GM12878 (cell line): ENCODE data around the gene HSP90AB1. TPM values are rescaled to one million over a fixed set of nuclear protein-coding genes. Genes with fewer than 3 reads are reported as not detected.

Experiments
- CBFB ChIP-seq: IDR thresholded peaks from 2 replicates; pipeline ENCODE4 v1.6.1; 2016; ENCODE audit warnings: antibody characterized with exemption, low read depth
- CHD2 ChIP-seq: IDR thresholded peaks from 2 replicates; pipeline ENCODE4 v1.6.1; 2011; ENCODE audit warnings: low read depth, low read length, improper control_type of control experiment, borderline replicate concordance
- CTCF ChIP-seq, 3 experiments: IDR thresholded peaks in 2 of 3; conservative IDR thresholded peaks in 1 of 3; 2 replicates each; pipeline ENCODE4 v1.5.1; 2011; ENCODE audit warnings: low read depth in 3 of 3, low read length in 3 of 3, mild to moderate bottlenecking in 3 of 3, control low read depth in 2 of 3, moderate library complexity in 2 of 3, inconsistent platforms in 1 of 3, mixed read lengths in 1 of 3; ENCODE audit not compliant: control insufficient read depth in 2 of 3, insufficient read depth in 1 of 3; ENCODE audit errors: extremely low read depth in 1 of 3
- EED ChIP-seq: sonication (generic); IDR thresholded peaks from 2 replicates; pipeline ENCODE4 v1.6.1; 2016; ENCODE audit warnings: antibody characterized with exemption, low read depth
- FOXM1 ChIP-seq: IDR thresholded peaks from 2 replicates; pipeline ENCODE4 v1.6.1; 2012; ENCODE audit warnings: low read depth, mild to moderate bottlenecking, inconsistent platforms, low read length, moderate library complexity
- IKZF1 ChIP-seq: fragments of 450-650 bp; conservative IDR thresholded peaks from 2 replicates; pipeline ENCODE4 v1.6.1; 2017; ENCODE audit warnings: antibody characterized with exemption, mild to moderate bottlenecking
- MEF2B ChIP-seq: fragments of 450-650 bp; IDR thresholded peaks from 2 replicates; pipeline ENCODE4 v1.6.1; 2018; ENCODE audit warnings: mild to moderate bottlenecking, moderate library complexity; ENCODE audit not compliant: partially characterized antibody, poor library complexity, severe bottlenecking
- MYB ChIP-seq: fragments of 150-350 bp; IDR thresholded peaks from 2 replicates; pipeline ENCODE4 v1.6.1; 2014; ENCODE audit warnings: mild to moderate bottlenecking, low read depth, low read length, borderline replicate concordance
- NBN ChIP-seq: fragments of 450-650 bp; IDR thresholded peaks from 2 replicates; pipeline ENCODE4 v1.6.1; 2016
- NFXL1 ChIP-seq: fragments of 450-650 bp; IDR thresholded peaks from 2 replicates; pipeline ENCODE4 v1.6.1; 2017; ENCODE audit warnings: antibody characterized with exemption, mild to moderate bottlenecking, borderline replicate concordance
- NFYA ChIP-seq: IDR thresholded peaks from 2 replicates; pipeline ENCODE4 v1.6.1; 2011; ENCODE audit warnings: low read depth, mild to moderate bottlenecking, low read length, improper control_type of control experiment, borderline replicate concordance
- POLR2AphosphoS2 ChIP-seq: IDR thresholded peaks from 2 replicates; pipeline ENCODE4 v1.6.1; 2011; ENCODE audit warnings: low read depth, mild to moderate bottlenecking, low read length, improper control_type of control experiment, moderate library complexity
- SMC3 ChIP-seq: IDR thresholded peaks from 2 replicates; pipeline ENCODE4 v1.6.1; 2011; ENCODE audit warnings: low read length, improper control_type of control experiment, borderline replicate concordance
- TARDBP ChIP-seq: IDR thresholded peaks from 2 replicates; pipeline ENCODE4 v1.6.1; 2016; ENCODE audit warnings: borderline replicate concordance
- WRNIP1 ChIP-seq: IDR thresholded peaks from 2 replicates; pipeline ENCODE4 v1.6.1; 2011; ENCODE audit warnings: low read depth, low read length, improper control_type of control experiment, borderline replicate concordance
- ZNF384 ChIP-seq: IDR thresholded peaks from 2 replicates; pipeline ENCODE4 v1.6.1; 2012; ENCODE audit warnings: low read depth, mild to moderate bottlenecking, low read length, improper control_type of control experiment, borderline replicate concordance
- polyA plus RNA-seq, 11 experiments: library from polyadenylated mRNA; depleted of rRNA in 4 of 11; unstranded in 6 of 11; stranded (reverse) in 5 of 11; fragments of >200 nt; fragmentation: Nextera tagmentation in 4 of 11; fragmentation: Illumina TruSeq in 1 of 11; extraction: Ambion mirVana in 4 of 11; extraction: Trizol in 1 of 11; gene quantifications; 1 replicate in 1 of 11; 2 replicates in 10 of 11; pipeline versions ENCODE4 v1.2.1 to v1.2.3, GENCODE V29; 2011 to 2016; ENCODE audit warnings: inconsistent platforms in 2 of 11, missing spikeins in 2 of 11, low read depth in 1 of 11
- total RNA-seq, 4 experiments: library from RNA; depleted of rRNA in 3 of 4; stranded (reverse); fragments of >200 nt in 3 of 4; fragmentation: Illumina TruSeq in 1 of 4; extraction: Trizol in 1 of 4; gene quantifications; 2 replicates each; pipeline versions ENCODE4 v1.2.1 to v1.2.3, GENCODE V29; 2013 to 2021
- TF ChIP-seq, protein P1 (sequence below): IDR thresholded peaks from 2 replicates; pipeline ENCODE4 v1.6.1; 2012; ENCODE audit warnings: improper control_type of control experiment, low read depth, low read length; ENCODE audit not compliant: insufficient replicate concordance
- TF ChIP-seq, protein P2 (sequence below): fragments of 450-650 bp; IDR thresholded peaks from 2 replicates; pipeline ENCODE4 v1.6.1; 2017; ENCODE audit warnings: antibody characterized with exemption, mild to moderate bottlenecking, moderate library complexity

HSP90AB1 gene
- total and polyA plus RNA-seq, 10 of the 15 experiments (the other 5 are each of a cell fraction or from before 2014, with no cell fraction given) = 988 to 1,682 (median 1,146) TPM

DNA sequence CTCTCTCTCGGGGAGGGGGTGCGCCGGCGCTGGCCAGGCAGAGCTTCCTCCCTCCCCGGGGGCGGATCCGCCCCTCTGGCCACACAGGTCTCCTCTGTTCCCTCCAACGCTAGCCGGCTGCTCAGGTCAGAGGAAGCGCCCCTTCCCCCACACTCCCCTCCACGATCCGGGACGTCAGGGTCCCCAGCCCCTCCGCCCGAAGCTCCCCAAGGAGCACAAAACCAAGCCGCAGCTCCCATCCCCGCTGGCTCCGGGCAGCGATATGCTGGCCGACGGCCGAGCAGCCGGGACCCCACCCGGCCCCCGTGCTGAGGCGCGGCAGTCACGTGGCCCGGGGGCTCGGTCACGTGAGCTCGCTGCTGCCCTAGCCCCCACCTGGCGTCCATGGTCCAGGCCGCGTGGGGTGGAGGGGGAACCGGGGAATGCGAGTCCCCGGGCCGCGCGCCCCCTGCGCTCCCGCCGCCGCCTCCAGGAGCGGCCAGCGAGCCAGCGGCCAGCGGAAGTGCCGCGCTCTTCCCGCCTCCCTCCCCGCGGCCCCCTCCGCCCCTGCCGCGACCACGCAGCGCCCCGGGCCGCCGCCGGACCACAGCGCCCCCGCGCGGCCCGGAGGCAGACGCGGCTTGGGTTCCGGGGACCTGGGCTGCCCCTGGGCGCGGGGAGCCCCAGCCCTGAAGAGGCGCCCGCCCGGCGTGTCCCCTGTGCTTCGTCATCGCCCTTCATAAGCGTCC, 10.3 kb downstream of the HSP90AB1 start, which contains the start of gene SLC35B2 (continued):
- TF ChIP-seq, protein P1, sequence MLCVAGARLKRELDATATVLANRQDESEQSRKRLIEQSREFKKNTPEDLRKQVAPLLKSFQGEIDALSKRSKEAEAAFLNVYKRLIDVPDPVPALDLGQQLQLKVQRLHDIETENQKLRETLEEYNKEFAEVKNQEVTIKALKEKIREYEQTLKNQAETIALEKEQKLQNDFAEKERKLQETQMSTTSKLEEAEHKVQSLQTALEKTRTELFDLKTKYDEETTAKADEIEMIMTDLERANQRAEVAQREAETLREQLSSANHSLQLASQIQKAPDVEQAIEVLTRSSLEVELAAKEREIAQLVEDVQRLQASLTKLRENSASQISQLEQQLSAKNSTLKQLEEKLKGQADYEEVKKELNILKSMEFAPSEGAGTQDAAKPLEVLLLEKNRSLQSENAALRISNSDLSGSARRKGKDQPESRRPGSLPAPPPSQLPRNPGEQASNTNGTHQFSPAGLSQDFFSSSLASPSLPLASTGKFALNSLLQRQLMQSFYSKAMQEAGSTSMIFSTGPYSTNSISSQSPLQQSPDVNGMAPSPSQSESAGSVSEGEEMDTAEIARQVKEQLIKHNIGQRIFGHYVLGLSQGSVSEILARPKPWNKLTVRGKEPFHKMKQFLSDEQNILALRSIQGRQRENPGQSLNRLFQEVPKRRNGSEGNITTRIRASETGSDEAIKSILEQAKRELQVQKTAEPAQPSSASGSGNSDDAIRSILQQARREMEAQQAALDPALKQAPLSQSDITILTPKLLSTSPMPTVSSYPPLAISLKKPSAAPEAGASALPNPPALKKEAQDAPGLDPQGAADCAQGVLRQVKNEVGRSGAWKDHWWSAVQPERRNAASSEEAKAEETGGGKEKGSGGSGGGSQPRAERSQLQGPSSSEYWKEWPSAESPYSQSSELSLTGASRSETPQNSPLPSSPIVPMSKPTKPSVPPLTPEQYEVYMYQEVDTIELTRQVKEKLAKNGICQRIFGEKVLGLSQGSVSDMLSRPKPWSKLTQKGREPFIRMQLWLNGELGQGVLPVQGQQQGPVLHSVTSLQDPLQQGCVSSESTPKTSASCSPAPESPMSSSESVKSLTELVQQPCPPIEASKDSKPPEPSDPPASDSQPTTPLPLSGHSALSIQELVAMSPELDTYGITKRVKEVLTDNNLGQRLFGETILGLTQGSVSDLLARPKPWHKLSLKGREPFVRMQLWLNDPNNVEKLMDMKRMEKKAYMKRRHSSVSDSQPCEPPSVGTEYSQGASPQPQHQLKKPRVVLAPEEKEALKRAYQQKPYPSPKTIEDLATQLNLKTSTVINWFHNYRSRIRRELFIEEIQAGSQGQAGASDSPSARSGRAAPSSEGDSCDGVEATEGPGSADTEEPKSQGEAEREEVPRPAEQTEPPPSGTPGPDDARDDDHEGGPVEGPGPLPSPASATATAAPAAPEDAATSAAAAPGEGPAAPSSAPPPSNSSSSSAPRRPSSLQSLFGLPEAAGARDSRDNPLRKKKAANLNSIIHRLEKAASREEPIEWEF = no peak
- TF ChIP-seq CTCF (IDR thresholded peaks at IDR 0.05 in 2 of 3, conservative IDR thresholded peaks at IDR 0.05 in 1 of 3; ENCODE audit: control insufficient read depth in 2 of 3, extremely low read depth in 1 of 3, insufficient read depth in 1 of 3, low read depth in 3 of 3, low read length in 3 of 3) (peak; percentile 53 to 69 (median 54); a peak in 5 of 6 replicates), NFXL1 (no peak), FOXM1 (no peak), POLR2AphosphoS2 (no peak; the same call in 1 of the 2 replicates), MYB (no peak), ZNF384 (no peak), CBFB (0 out of 2 replicates have a peak, but pooled peaks have one; percentile 20), CHD2 (peak; percentile 80), EED (no peak), IKZF1 (no peak), SMC3 (no peak; the same call in 1 of the 2 replicates), MEF2B (peak; percentile 76), NBN (no peak; the same call in 1 of the 2 replicates), TARDBP (peak; percentile 62; the same call in 1 of the 2 replicates), NFYA (no peak), WRNIP1 (no peak)
- TF ChIP-seq, protein P2, sequence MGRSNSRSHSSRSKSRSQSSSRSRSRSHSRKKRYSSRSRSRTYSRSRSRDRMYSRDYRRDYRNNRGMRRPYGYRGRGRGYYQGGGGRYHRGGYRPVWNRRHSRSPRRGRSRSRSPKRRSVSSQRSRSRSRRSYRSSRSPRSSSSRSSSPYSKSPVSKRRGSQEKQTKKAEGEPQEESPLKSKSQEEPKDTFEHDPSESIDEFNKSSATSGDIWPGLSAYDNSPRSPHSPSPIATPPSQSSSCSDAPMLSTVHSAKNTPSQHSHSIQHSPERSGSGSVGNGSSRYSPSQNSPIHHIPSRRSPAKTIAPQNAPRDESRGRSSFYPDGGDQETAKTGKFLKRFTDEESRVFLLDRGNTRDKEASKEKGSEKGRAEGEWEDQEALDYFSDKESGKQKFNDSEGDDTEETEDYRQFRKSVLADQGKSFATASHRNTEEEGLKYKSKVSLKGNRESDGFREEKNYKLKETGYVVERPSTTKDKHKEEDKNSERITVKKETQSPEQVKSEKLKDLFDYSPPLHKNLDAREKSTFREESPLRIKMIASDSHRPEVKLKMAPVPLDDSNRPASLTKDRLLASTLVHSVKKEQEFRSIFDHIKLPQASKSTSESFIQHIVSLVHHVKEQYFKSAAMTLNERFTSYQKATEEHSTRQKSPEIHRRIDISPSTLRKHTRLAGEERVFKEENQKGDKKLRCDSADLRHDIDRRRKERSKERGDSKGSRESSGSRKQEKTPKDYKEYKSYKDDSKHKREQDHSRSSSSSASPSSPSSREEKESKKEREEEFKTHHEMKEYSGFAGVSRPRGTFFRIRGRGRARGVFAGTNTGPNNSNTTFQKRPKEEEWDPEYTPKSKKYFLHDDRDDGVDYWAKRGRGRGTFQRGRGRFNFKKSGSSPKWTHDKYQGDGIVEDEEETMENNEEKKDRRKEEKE = peak; percentile 77
